Stimulated activated CD8-positive, alpha-beta memory T cell treated with anti-CD3 and anti-CD28 coated beads, Interleukin-4, amount 100 ng/mL, for 24 hours (primary cell): ENCODE results near the gene FAM20A.

Source experiments
- DNase-seq: peaks from one replicate; pipeline ENCODE4 v3.0.0-alpha.2; 2020; ENCODE audit warnings: low read depth

The FAM20A gene

GRCh38 chr17:68600931-68601564 lies at the start of gene FAM20A:
Gene FAM20A, minus strand, starts transcription at chr17:68601367. Its CDS starts 701 bp downstream, at chr17:68600666.
- no peak for DNase-seq

GRCh38 chr17:68649324-68649723 lies 48.2 kb upstream of the FAM20A start:
- DNase-seq: no peak

- DNase-seq: no peak
Measured at GRCh38 chr17:68646626-68647526, 45.7 kb upstream of the FAM20A start.

- DNase-seq: no peak
Measured at GRCh38 chr17:68642118-68642412, 40.9 kb upstream of the FAM20A start.

- no peak for DNase-seq
Measured at GRCh38 chr17:68641276-68642117, 40.3 kb upstream of the FAM20A start.

- no peak for DNase-seq
Measured at GRCh38 chr17:68640242-68640989, 39.2 kb upstream of the FAM20A start.

GRCh38 chr17:68634345-68634876 lies 33.2 kb upstream of the FAM20A start:
- no peak for DNase-seq

GRCh38 chr17:68628576-68628957 lies 27.4 kb upstream of the FAM20A start:
- DNase-seq: no peak

- no peak for DNase-seq
Measured at GRCh38 chr17:68627956-68628575, 26.9 kb upstream of the FAM20A start.

- DNase-seq: no peak
Measured at GRCh38 chr17:68624381-68624780, 23.2 kb upstream of the FAM20A start.

- DNase-seq: no peak
Measured at GRCh38 chr17:68623811-68624210, 22.6 kb upstream of the FAM20A start.

- no peak for DNase-seq
Measured at GRCh38 chr17:68622423-68622822, 21.3 kb upstream of the FAM20A start.

- DNase-seq: no peak
Measured at GRCh38 chr17:68621065-68621464, 19.9 kb upstream of the FAM20A start.

GRCh38 chr17:68616334-68616733 lies 15.2 kb upstream of the FAM20A start:
- DNase-seq: no peak

GRCh38 chr17:68614718-68615117 lies 13.6 kb upstream of the FAM20A start:
- no peak for DNase-seq

GRCh38 chr17:68613739-68614298 lies 12.7 kb upstream of the FAM20A start:
- no peak for DNase-seq

GRCh38 chr17:68612923-68613292 lies 11.7 kb upstream of the FAM20A start:
- DNase-seq: no peak

- DNase-seq: no peak
Measured at GRCh38 chr17:68612209-68612922, 11.2 kb upstream of the FAM20A start.

- no peak for DNase-seq
Measured at GRCh38 chr17:68611353-68612208, 10.4 kb upstream of the FAM20A start.
